Gastrocnemius medialis (tissue), 4 donors: ENCODE data around the gene GNPDA2. TPM values are rescaled to one million over a fixed set of nuclear protein-coding genes. Genes with fewer than 3 reads are reported as not detected.

Experiments
- ATAC-seq, 2 donors: fragments of 150-250 bp; one replicate each; pipeline ENCODE4 v1.9.1; 2016
- DNase-seq, 2 donors: peaks; one replicate each; pipeline ENCODE4 v3.0.0-alpha.2; 2019
- H3K27ac ChIP-seq, 4 donors: fragments of 200-600 bp; sonication (generic); 1 replicate in 1 of 4; 2 replicates in 3 of 4; pipeline ENCODE4 v1.5.1; 2016 to 2018; ENCODE audit warnings: mild to moderate bottlenecking in 2 of 4, moderate library complexity in 1 of 4
- H3K27me3 ChIP-seq, 3 donors: fragments of 200-600 bp; sonication (generic) in 2 of 3; 1 replicate in 1 of 3; 2 replicates in 2 of 3; pipeline versions ENCODE4 v1.5.1 to v1.6.0; 2016 to 2019; ENCODE audit warnings: mild to moderate bottlenecking in 1 of 3, moderate library complexity in 1 of 3
- H3K36me3 ChIP-seq, 2 donors: fragments of 200-600 bp; sonication (generic) in 1 of 2; one replicate each; pipeline ENCODE4 v1.5.1; 2017 to 2018
- H3K4me1 ChIP-seq, 2 donors: fragments of 200-600 bp; sonication (generic) in 1 of 2; one replicate each; pipeline ENCODE4 v1.5.1; 2016 to 2017; ENCODE audit warnings: mild to moderate bottlenecking in 2 of 2
- H3K4me3 ChIP-seq, 4 donors: fragments of 200-600 bp; sonication (generic) in 3 of 4; 1 replicate in 1 of 4; 2 replicates in 3 of 4; pipeline ENCODE4 v1.5.1; 2016 to 2019; ENCODE audit warnings: mild to moderate bottlenecking in 2 of 4
- H3K9me3 ChIP-seq, 3 donors: fragments of 200-600 bp; sonication (generic) in 2 of 3; 1 replicate in 1 of 3; 2 replicates in 2 of 3; pipeline ENCODE4 v1.5.1; 2016 to 2019
- CTCF ChIP-seq, 5 experiments: fragments of 450-650 bp in 3 of 5; fragments of 200-600 bp in 2 of 5; sonication (generic) in 2 of 5; IDR thresholded peaks in 4 of 5; conservative IDR thresholded peaks in 1 of 5; 1 replicate in 4 of 5; 2 replicates in 1 of 5; pipeline ENCODE4 v1.5.1; 2016 to 2019; ENCODE audit warnings: antibody characterized with exemption in 5 of 5, mild to moderate bottlenecking in 3 of 5, moderate library complexity in 3 of 5
- POLR2A ChIP-seq, 2 donors: fragments of 450-650 bp; IDR thresholded peaks; one replicate each; pipeline ENCODE4 v1.6.1; 2017; ENCODE audit warnings: antibody characterized with exemption in 2 of 2, mild to moderate bottlenecking in 2 of 2, moderate library complexity in 2 of 2
- in situ Hi-C, 4 donors: fragments of 200-750 bp; cut with MboI; loops; one replicate each; pipeline versions ENCODE4 v1.15.0 to v1.8.0; 2017; ENCODE audit warnings: low sequenced_read_pairs in 4 of 4
- intact Hi-C: fragments of 100-400 bp; cut with DNase I; formaldehyde crosslinking; loops from one replicate; pipeline ENCODE4 v1.15.1; 2023; ENCODE audit warnings: low total_unique reads
- total RNA-seq, 4 donors: library from RNA; depleted of rRNA; stranded (reverse); fragments of >200 nt; gene quantifications; one replicate each; pipeline versions ENCODE4 v1.1.0 to v1.2.3, GENCODE V29; 2016

Gene GNPDA2
- total RNA-seq, 4 donors from 2014 or later = 6.2 to 16.6 (median 10.7) TPM

GRCh38 chr4:44704673-44705072 is 21.7 kb downstream of the GNPDA2 start:
- TF ChIP-seq POLR2A (IDR thresholded peaks at IDR 0.05) (no peak), CTCF (IDR thresholded peaks at IDR 0.05 in 4 of 5, conservative IDR thresholded peaks at IDR 0.05 in 1 of 5) (no peak)
- Histone ChIP-seq H3K27ac (no peak overlapping the region), H3K4me1 (no peaks in the 10 kb centered on the region), H3K4me3 (no peak overlapping the region), H3K9me3 (no peaks in the 10 kb centered on the region), H3K27me3 (no peaks in the 10 kb centered on the region), H3K36me3 (peaks cover 0 to 41% of the 10 kb centered on the region in 2 donors)
- ATAC-seq (no peak), DNase-seq (no peak)
- in situ Hi-C loops (no loop called here), intact Hi-C loops (no loop called here)

GRCh38 chr4:44701037-44701436 is 25.3 kb downstream of the GNPDA2 start:
- no peak for ATAC-seq
- intact Hi-C loops (no loop called here), in situ Hi-C loops (no loop called here)
- Histone ChIP-seq H3K36me3 (peaks cover 0 to 68% of the 10 kb centered on the region in 2 donors), H3K27ac (no peak overlapping the region), H3K27me3 (no peaks in the 10 kb centered on the region), H3K4me3 (no peak overlapping the region), H3K9me3 (no peaks in the 10 kb centered on the region), H3K4me1 (no peaks in the 10 kb centered on the region)
- no peak for DNase-seq
- no peak for TF ChIP-seq POLR2A (IDR thresholded peaks at IDR 0.05)
- TF ChIP-seq CTCF (IDR thresholded peaks at IDR 0.05 in 4 of 5, conservative IDR thresholded peaks at IDR 0.05 in 1 of 5) = no peak

- in situ Hi-C loops = no loop called here
- intact Hi-C loops = no loop called here
- no peak overlapping the region for H3K27ac ChIP-seq
- ATAC-seq (no peak), DNase-seq (no peak)
- no peaks in the 10 kb centered on the region for H3K4me1 ChIP-seq
- no peaks in the 10 kb centered on the region for H3K27me3 ChIP-seq
- TF ChIP-seq CTCF (IDR thresholded peaks at IDR 0.05 in 4 of 5, conservative IDR thresholded peaks at IDR 0.05 in 1 of 5) = no peak
- no peak for TF ChIP-seq POLR2A (IDR thresholded peaks at IDR 0.05)
- H3K9me3 ChIP-seq = no peaks in the 10 kb centered on the region
- no peak overlapping the region for H3K4me3 ChIP-seq
- peaks cover 0 to 74% of the 10 kb centered on the region in 2 donors for H3K36me3 ChIP-seq
Measured at GRCh38 chr4:44700427-44700826, 25.9 kb downstream of the GNPDA2 start.

GRCh38 chr4:44684648-44685047 is 41.7 kb downstream of the GNPDA2 start:
- Histone ChIP-seq H3K4me1 (peaks cover 4 to 13% of the 10 kb centered on the region in 2 donors), H3K4me3 (no peak overlapping the region), H3K27me3 (no peaks in the 10 kb centered on the region), H3K36me3 (peaks cover 0 to 43% of the 10 kb centered on the region in 2 donors), H3K27ac (no peak overlapping the region), H3K9me3 (no peaks in the 10 kb centered on the region)
- intact Hi-C loops (no loop called here), in situ Hi-C loops (no loop called here)
- TF ChIP-seq POLR2A (IDR thresholded peaks at IDR 0.05) = no peak
- TF ChIP-seq CTCF (IDR thresholded peaks at IDR 0.05 in 4 of 5, conservative IDR thresholded peaks at IDR 0.05 in 1 of 5) = no peak
- no peak for DNase-seq
- ATAC-seq = no peak

- in situ Hi-C loops = no loop called here
- no peaks in the 10 kb centered on the region for H3K9me3 ChIP-seq
- peak overlapping the region; percentile 87 to 97 (median 90) for H3K27ac ChIP-seq
- peak overlapping the region; percentile 67 to 90 (median 72) for H3K4me3 ChIP-seq
- H3K36me3 ChIP-seq = peaks cover 0 to 23% of the 10 kb centered on the region in 2 donors
- intact Hi-C loops = loop anchor here (2.0 kb wide), 2 partner anchors 28 to 230 kb away; partner anchors contain the start of genes KCTD8 and YIPF7
- ATAC-seq = no peak
- peaks cover 19 to 26% of the 10 kb centered on the region in 2 donors for H3K4me1 ChIP-seq
- no peaks in the 10 kb centered on the region for H3K27me3 ChIP-seq
- TF ChIP-seq POLR2A (IDR thresholded peaks at IDR 0.05) (no peak), CTCF (IDR thresholded peaks at IDR 0.05 in 4 of 5, conservative IDR thresholded peaks at IDR 0.05 in 1 of 5) (no peak)
- no peak for DNase-seq
Measured at GRCh38 chr4:44679060-44679459, 47.3 kb downstream of the GNPDA2 start.
